ENCODE measurements around the gene MEF2D. TPM values are rescaled to one million over a fixed set of nuclear protein-coding genes. Genes with fewer than 3 reads are reported as not detected.

The MEF2D gene
- total RNA-seq, 1 donor from 2014 or later = 16.6 TPM

DNA sequence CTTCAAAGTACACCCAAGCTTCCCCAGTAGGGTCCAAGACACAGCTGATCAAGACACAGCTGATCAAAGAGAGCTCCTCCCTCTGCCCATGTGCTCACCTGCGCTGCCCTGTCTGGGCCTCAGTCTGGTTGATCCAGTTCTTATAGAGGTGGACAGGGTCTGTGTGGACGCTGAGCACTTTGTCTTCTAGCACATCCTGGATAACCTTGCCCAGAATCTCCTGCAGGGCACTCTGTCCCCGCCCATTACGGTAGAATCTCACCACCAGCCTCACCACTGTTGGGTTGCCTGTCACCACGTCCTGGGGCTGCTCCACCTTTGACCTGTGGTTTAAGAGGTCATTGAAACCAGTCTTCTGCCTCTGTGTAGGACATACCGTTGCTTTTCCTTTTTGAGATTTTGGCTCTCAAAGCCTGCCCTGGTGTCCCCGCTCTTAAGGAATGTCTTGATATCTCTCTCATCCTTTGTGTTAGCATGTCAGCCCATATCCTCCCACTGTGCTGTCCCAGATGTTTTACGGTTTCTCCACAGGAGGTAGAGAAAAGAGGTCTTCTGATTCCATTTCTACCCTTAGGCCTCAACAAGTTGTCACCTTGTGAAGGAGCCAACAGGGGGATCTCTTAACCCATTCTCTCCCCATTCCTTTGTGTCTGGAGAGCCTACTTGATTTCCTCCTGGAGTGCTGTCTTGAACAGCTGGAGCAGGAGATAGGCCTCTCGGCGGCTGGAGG lies 38.3 kb upstream of the MEF2D start:
- peaks cover 1% of the 10 kb centered on the region for H3K36me3 ChIP-seq (ENCODE audit: control insufficient read depth, insufficient read depth, low read length)

DNA sequence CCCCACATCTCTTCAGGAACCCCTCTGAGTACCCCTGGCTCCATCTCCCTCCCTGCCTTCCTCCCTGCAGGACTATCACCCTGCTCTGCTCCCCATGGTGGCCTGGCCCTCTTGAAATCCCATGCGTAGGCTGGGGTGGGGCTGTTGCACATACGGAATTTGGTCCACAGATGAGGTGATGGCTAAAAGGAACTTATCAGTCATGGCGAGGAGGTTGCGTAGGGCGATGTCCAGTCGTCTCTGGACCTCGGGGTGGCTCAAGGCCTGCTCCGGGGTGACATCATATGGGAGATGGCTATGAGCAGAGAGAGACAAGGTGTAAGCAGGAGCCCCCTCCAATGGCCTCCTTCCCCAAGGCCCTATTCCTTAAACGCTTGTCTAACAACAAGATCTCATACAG lies 36.5 kb upstream of the MEF2D start:
- no peaks in the 10 kb centered on the region for H3K27me3 ChIP-seq (ENCODE audit: control insufficient read depth, insufficient read depth, low read length)
- peaks cover 1% of the 10 kb centered on the region for H3K36me3 ChIP-seq (ENCODE audit: control insufficient read depth, insufficient read depth, low read length)
- DNase-seq (ENCODE audit: low read depth) = no peak
- TF ChIP-seq, protein P1, sequence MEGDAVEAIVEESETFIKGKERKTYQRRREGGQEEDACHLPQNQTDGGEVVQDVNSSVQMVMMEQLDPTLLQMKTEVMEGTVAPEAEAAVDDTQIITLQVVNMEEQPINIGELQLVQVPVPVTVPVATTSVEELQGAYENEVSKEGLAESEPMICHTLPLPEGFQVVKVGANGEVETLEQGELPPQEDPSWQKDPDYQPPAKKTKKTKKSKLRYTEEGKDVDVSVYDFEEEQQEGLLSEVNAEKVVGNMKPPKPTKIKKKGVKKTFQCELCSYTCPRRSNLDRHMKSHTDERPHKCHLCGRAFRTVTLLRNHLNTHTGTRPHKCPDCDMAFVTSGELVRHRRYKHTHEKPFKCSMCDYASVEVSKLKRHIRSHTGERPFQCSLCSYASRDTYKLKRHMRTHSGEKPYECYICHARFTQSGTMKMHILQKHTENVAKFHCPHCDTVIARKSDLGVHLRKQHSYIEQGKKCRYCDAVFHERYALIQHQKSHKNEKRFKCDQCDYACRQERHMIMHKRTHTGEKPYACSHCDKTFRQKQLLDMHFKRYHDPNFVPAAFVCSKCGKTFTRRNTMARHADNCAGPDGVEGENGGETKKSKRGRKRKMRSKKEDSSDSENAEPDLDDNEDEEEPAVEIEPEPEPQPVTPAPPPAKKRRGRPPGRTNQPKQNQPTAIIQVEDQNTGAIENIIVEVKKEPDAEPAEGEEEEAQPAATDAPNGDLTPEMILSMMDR (IDR thresholded peaks at IDR 0.05; ENCODE audit: insufficient read depth, low read length, poor library complexity, severe bottlenecking) = no peak
- no peak overlapping the region for H3K4me3 ChIP-seq (ENCODE audit: low read depth, low read length)

More for the DNA sequence above, 38.3 kb upstream of the MEF2D start:
- H3K27me3 ChIP-seq (ENCODE audit: control insufficient read depth, insufficient read depth, low read length) = no peaks in the 10 kb centered on the region
- DNase-seq (ENCODE audit: low read depth) = no peak
- TF ChIP-seq, protein P1 (IDR thresholded peaks at IDR 0.05; ENCODE audit: insufficient read depth, low read length, poor library complexity, severe bottlenecking) = no peak
- no peak overlapping the region for H3K4me3 ChIP-seq (ENCODE audit: low read depth, low read length)

DNA sequence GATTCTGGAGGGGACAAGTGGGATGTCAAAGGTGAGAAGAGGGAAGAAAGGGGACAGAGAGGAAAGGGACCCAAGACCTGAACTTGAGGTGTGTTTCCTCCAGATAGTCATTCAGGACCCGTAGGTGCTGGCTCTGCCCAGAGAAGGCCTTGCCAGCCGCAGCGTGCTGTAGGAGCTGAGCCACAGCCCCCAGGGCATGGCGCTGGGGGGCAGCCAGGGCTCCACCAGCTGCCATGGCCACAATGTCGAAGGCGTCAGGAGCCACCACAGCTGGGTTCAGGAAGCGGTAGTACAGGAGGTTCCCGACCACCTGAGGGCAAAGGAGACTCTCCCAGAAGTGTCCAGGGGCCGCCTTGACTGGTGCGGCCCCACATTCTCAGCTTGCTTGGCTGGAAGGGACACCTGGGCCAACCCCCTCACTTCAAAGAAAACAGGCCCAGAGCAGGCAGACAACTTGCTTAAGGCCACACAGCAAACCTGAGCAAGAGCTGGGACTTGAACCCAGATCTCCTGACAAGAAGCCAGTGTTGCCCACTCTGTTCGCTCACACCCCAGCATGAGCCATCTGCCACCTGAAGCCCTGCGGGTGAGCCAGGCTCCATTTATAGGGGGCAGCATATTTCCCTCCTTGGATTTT lies 34.0 kb upstream of the MEF2D start:
- H3K27me3 ChIP-seq (ENCODE audit: control insufficient read depth, insufficient read depth, low read length) = no peaks in the 10 kb centered on the region
- DNase-seq (ENCODE audit: low read depth) = no peak
- TF ChIP-seq, protein P1 (IDR thresholded peaks at IDR 0.05; ENCODE audit: insufficient read depth, low read length, poor library complexity, severe bottlenecking) = no peak

DNA sequence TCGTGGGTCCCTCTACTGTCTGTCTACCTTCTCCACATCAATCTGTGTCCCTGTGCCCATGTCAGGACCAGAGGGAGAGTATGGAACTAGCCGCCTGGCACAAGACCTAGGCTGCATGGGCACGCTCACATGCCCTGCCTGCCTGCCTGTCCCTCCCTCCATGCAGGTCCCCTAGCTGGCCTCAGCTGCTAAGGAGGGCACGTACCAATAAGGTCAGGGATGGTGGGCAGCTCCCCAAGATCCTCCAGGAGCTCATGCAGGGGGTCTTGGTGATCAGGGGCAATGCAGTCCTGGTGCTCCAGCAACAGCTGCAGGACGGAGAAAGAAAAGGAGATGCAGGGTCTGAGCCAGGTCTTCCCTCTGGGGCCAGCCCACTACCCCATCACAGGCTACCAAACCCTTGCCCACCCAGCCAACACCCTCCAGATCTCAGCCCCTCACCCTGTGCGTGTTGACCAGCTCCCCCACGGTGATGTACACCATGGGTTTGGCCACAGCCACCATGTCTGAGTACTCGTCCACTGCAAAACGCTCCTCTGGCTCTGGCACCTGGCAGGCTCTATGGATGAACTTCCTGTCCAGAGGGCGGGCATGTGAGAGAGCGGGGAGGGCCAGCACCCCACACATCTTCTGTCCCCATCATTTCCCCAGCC lies 33.1 kb upstream of the MEF2D start:
- TF ChIP-seq, protein P1 (IDR thresholded peaks at IDR 0.05; ENCODE audit: insufficient read depth, low read length, poor library complexity, severe bottlenecking) = no peak
- no peak overlapping the region for H3K4me3 ChIP-seq (ENCODE audit: low read depth, low read length)
- no peaks in the 10 kb centered on the region for H3K27me3 ChIP-seq (ENCODE audit: control insufficient read depth, insufficient read depth, low read length)
- DNase-seq (ENCODE audit: low read depth) = no peak
- H3K36me3 ChIP-seq (ENCODE audit: control insufficient read depth, insufficient read depth, low read length) = peaks cover 3% of the 10 kb centered on the region

More for the DNA sequence above, 34.0 kb upstream of the MEF2D start:
- H3K4me3 ChIP-seq (ENCODE audit: low read depth, low read length) = no peak overlapping the region
- H3K36me3 ChIP-seq (ENCODE audit: control insufficient read depth, insufficient read depth, low read length) = peaks cover 3% of the 10 kb centered on the region

DNA sequence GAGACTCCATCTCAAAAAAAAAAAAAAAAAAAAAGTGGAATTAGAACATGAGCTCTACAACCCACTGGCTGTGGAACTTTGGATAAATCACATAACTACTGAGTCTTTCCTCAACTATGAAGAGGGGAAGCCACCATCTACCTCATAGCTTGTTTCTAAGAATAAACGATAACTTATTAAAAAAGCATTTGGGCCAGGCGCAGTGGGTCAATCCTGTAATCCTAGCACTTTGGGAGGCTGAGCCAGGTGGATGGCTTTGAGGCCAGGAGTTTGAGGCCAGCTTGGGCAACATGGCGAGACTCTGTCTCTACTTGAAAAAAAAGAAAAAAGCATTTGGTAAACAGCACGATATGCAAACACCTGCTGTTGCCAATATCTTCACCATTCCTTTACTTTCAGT lies 31.8 kb upstream of the MEF2D start:
- Histone ChIP-seq H3K36me3 (ENCODE audit: control insufficient read depth, insufficient read depth, low read length) (peaks cover 3% of the 10 kb centered on the region), H3K4me3 (ENCODE audit: low read depth, low read length) (no peak overlapping the region), H3K27me3 (ENCODE audit: control insufficient read depth, insufficient read depth, low read length) (no peaks in the 10 kb centered on the region)
- TF ChIP-seq, protein P1 (IDR thresholded peaks at IDR 0.05; ENCODE audit: insufficient read depth, low read length, poor library complexity, severe bottlenecking) = no peak
- no peak for DNase-seq (ENCODE audit: low read depth)
